ENCODE data around the gene P4HTM.

Gene P4HTM

DNA sequence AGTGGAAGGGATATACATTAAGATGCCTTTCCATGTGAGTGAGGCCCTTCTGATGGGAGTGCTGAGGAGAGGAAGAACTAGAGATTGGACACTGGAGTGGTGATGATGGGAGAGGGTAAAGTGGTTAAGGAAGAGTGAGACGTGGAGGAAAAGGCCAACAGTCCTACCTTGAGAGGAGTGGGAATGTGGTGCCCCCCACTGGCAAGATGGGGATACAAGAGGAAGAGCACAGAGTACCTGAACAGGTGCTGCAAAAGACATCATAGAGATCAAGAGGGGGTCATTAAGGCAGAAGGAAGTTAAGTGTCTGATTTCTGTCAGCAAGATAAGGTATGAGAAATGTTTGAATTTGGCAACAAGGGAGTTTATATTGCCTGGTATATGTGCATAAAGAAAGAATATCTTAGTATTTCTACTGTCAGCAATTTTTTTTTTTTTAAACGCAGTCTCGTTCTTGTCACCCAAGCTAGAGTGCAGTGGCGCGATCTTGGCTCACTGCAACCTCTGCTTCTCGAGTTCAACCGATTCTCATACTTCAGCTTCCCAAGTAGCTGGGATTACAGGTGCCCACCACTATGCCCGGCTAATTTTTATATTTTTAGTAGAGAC is 37.4 kb upstream of the P4HTM start:
- no peak overlapping the region for H3K4me3 ChIP-seq (ENCODE audit: low read depth, low read length)
- DNase-seq (ENCODE audit: low read depth) = peak; percentile 45

GRCh38 chr3:48957006-48957705 is 32.9 kb upstream of the P4HTM start:
- no peak overlapping the region for H3K4me3 ChIP-seq (ENCODE audit: low read depth, low read length)
- no peak for DNase-seq (ENCODE audit: low read depth)
- no peak for TF ChIP-seq CTCF (IDR thresholded peaks at IDR 0.05; ENCODE audit: insufficient read depth, low read depth, low read length, missing control alignments)

More for the DNA sequence above, 37.4 kb upstream of the P4HTM start:
- peak; percentile 60 for TF ChIP-seq CTCF (IDR thresholded peaks at IDR 0.05; ENCODE audit: insufficient read depth, low read depth, low read length, missing control alignments)

DNA sequence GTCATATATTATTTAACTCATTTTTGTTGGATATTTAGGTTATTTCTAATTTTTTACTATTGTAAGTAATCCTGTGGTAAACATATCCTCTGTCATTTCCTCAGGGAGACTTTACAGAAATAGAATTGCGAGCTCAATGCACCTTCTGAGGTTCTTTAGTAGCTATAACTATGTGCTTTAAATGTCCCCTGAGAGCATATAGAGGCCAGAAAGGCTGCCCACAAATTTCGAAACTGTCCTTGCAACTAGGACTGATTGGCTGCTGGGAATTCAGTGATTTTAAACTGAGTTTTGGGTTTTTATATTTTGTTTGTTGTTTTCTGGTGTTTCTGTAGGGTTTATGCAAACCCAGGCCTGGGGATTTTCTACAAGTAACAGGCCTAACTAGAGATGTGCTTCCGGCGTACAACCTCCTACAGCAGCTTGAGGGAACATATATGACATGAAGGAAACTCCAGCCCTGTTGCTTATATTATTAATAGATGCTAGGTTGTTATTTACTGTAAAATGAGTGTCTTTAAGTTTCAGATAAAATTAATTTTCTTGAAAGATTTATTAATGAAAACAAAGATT is 29.1 kb upstream of the P4HTM start:
- peak; percentile 69 for DNase-seq (ENCODE audit: low read depth)
- TF ChIP-seq CTCF (IDR thresholded peaks at IDR 0.05; ENCODE audit: insufficient read depth, low read depth, low read length, missing control alignments) = no peak
- H3K4me3 ChIP-seq (ENCODE audit: low read depth, low read length) = no peak overlapping the region

GRCh38 chr3:48962340-48962739 is 27.7 kb upstream of the P4HTM start:
- H3K4me3 ChIP-seq (ENCODE audit: low read depth, low read length) = no peak overlapping the region
- no peak for DNase-seq (ENCODE audit: low read depth)
- TF ChIP-seq CTCF (IDR thresholded peaks at IDR 0.05; ENCODE audit: insufficient read depth, low read depth, low read length, missing control alignments) = no peak

- TF ChIP-seq CTCF (IDR thresholded peaks at IDR 0.05; ENCODE audit: insufficient read depth, low read depth, low read length, missing control alignments) = no peak
- no peak overlapping the region for H3K4me3 ChIP-seq (ENCODE audit: low read depth, low read length)
- no peak for DNase-seq (ENCODE audit: low read depth)
These were observed 27.1 kb upstream of the P4HTM start for GRCh38 chr3:48962939-48963338.

- DNase-seq (ENCODE audit: low read depth) = no peak
- TF ChIP-seq CTCF (IDR thresholded peaks at IDR 0.05; ENCODE audit: insufficient read depth, low read depth, low read length, missing control alignments) = no peak
- no peak overlapping the region for H3K4me3 ChIP-seq (ENCODE audit: low read depth, low read length)
These were observed 26.4 kb upstream of the P4HTM start for GRCh38 chr3:48963591-48963990.

All from GM12865 (cell line).